ENCODE measurements around the gene RUNX3.

The RUNX3 gene

GRCh38 chr1:24963099-24963872 lies 33.2 kb upstream of the RUNX3 start:
- DNase-seq: no peak

- DNase-seq: no peak
These were observed 32.1 kb upstream of the RUNX3 start for GRCh38 chr1:24961961-24962861.

- no peak for DNase-seq
These were observed 31.3 kb upstream of the RUNX3 start for GRCh38 chr1:24961334-24961733.

- no peak for DNase-seq
These were observed 30.2 kb upstream of the RUNX3 start for GRCh38 chr1:24960071-24960801.

- DNase-seq: no peak
These were observed 29.5 kb upstream of the RUNX3 start for GRCh38 chr1:24959623-24959975.

GRCh38 chr1:24958766-24959622 lies 28.9 kb upstream of the RUNX3 start:
- DNase-seq: no peak

GRCh38 chr1:24957808-24958752 lies 28.0 kb upstream of the RUNX3 start:
- no peak for DNase-seq

- DNase-seq: peak; percentile 88
These were observed 27.1 kb upstream of the RUNX3 start for GRCh38 chr1:24957016-24957807.

GRCh38 chr1:24955779-24956365 lies 25.8 kb upstream of the RUNX3 start:
- DNase-seq: no peak

- DNase-seq: peak; percentile 78
These were observed 25.1 kb upstream of the RUNX3 start for GRCh38 chr1:24955161-24955560.

GRCh38 chr1:24954631-24955030 lies 24.6 kb upstream of the RUNX3 start:
- DNase-seq: no peak

GRCh38 chr1:24954022-24954421 lies 23.9 kb upstream of the RUNX3 start:
- no peak for DNase-seq

- DNase-seq: no peak
These were observed 22.4 kb upstream of the RUNX3 start for GRCh38 chr1:24952413-24952841.

- no peak for DNase-seq
These were observed 21.8 kb upstream of the RUNX3 start for GRCh38 chr1:24951810-24952412.

- DNase-seq: no peak
These were observed 21.3 kb upstream of the RUNX3 start for GRCh38 chr1:24951337-24951736.

- no peak for DNase-seq
These were observed 19.3 kb upstream of the RUNX3 start for GRCh38 chr1:24949331-24949881.

GRCh38 chr1:24948079-24948827 lies 18.2 kb upstream of the RUNX3 start:
- no peak for DNase-seq
